HepG2 (cell line): ENCODE data around the gene SEC24B. TPM values are rescaled to one million over a fixed set of nuclear protein-coding genes. Genes with fewer than 3 reads are reported as not detected.
"Not testable (repeated sequence)": the region's sequence is repeated elsewhere in the genome, so short reads cannot be mapped to it uniquely, and the experiment has no call there.

Experiments
- ATAC-seq: fragments of 200-7000 bp; cut with Tn5 transposase; 3 replicates; pipeline ENCODE4 v1.9.1; 2020; ENCODE audit warnings: mild to moderate bottlenecking, moderate library complexity
- BruUV-seq: library from RNA; stranded (reverse); fragments of 400-500 nt; replicated peaks from 2 replicates; lab custom pipeline; 2021; lab: Mats Ljungman, UMichigan
- CTCF ChIA-PET: fragments of 300-600 bp; formaldehyde crosslinking; extraction: SDS; loops from one replicate; lab custom pipeline; 2021; ENCODE audit warnings: low total read pairs, inconsistent platforms, low intra/inter-chr PET ratio; lab: Yijun Ruan, JAX
- POLR2A ChIA-PET: fragments of 350-600 bp; sonication (Branson Sonifier 250); formaldehyde crosslinking; loops from one replicate; lab custom pipeline; 2020; ENCODE audit warnings: antibody characterized with exemption, inconsistent platforms; lab: Yijun Ruan, JAX
- DNase-seq: peaks from one replicate; pipeline ENCODE4 v3.0.0-alpha.2; 2015; ENCODE audit warnings: low spot score
- FAIRE-seq: peaks from 3 replicates; lab custom pipeline; 2011; peaks lifted over from hg19 to GRCh38; lab: Jason Lieb, UNC
- H2AFZ ChIP-seq: one replicate; pipeline ENCODE4 v1.6.1; 2011; ENCODE audit warnings: low read length, inconsistent platforms
- H3K27ac ChIP-seq: fragments of 300-600 bp; 3 replicates; pipeline ENCODE4 v1.8.0; 2011; ENCODE audit warnings: mixed run types, mild to moderate bottlenecking, mixed read lengths, low read length, inconsistent platforms; ENCODE audit not compliant: insufficient read depth; ENCODE audit errors: extremely low read length
- H3K27me3 ChIP-seq, 2 experiments: fragments of 200-600 bp in 1 of 2; 2 replicates in 1 of 2; 3 replicates in 1 of 2; pipeline versions ENCODE4 v1.6.0 to v1.8.0; 2011; ENCODE audit warnings: low read length in 2 of 2, mild to moderate bottlenecking in 2 of 2, moderate library complexity in 2 of 2, inconsistent platforms in 1 of 2; ENCODE audit not compliant: insufficient read depth in 2 of 2, control insufficient read depth in 1 of 2
- H3K36me3 ChIP-seq, 2 experiments: fragments of 200-600 bp in 1 of 2; replicated peaks in 1 of 2; 2 replicates in 1 of 2; 3 replicates in 1 of 2; pipeline versions ENCODE4 v1.5.1 to v1.8.0; 2011; ENCODE audit warnings: low read length in 2 of 2, inconsistent platforms in 1 of 2; ENCODE audit not compliant: insufficient read depth in 2 of 2, control insufficient read depth in 1 of 2
- H3K4me1 ChIP-seq: 2 replicates; pipeline ENCODE4 v1.5.1; 2012; ENCODE audit warnings: low read length, inconsistent platforms; ENCODE audit not compliant: insufficient read depth
- H3K4me2 ChIP-seq: 2 replicates; pipeline ENCODE4 v1.6.0; 2011; ENCODE audit warnings: low read depth, low read length, inconsistent platforms
- H3K4me3 ChIP-seq, 3 experiments: fragments of 200-600 bp in 1 of 3; sonication (generic), shearing (Covaris generic) in 1 of 3; replicated peaks in 1 of 3; 2 replicates each; pipeline ENCODE4 v1.5.1; 2011 to 2016; ENCODE audit warnings: low read length in 3 of 3, inconsistent platforms in 2 of 3, low read depth in 2 of 3, mild to moderate bottlenecking in 2 of 3, control low read depth in 1 of 3, mixed read lengths in 1 of 3; ENCODE audit not compliant: insufficient read depth in 1 of 3
- H3K79me2 ChIP-seq: one replicate; pipeline ENCODE4 v1.6.1; 2011; ENCODE audit warnings: low read length, inconsistent platforms; ENCODE audit not compliant: insufficient read depth
- H3K9ac ChIP-seq: 2 replicates; pipeline ENCODE4 v1.6.0; 2011; ENCODE audit warnings: mild to moderate bottlenecking, low read depth, low read length, inconsistent platforms; ENCODE audit not compliant: insufficient read depth
- H3K9me3 ChIP-seq: 2 replicates; pipeline ENCODE4 v1.5.1; 2012; ENCODE audit warnings: mild to moderate bottlenecking, low read length
- H4K20me1 ChIP-seq: 2 replicates; pipeline ENCODE4 v1.6.0; 2011; ENCODE audit warnings: inconsistent platforms, mild to moderate bottlenecking, low read length, moderate library complexity; ENCODE audit not compliant: insufficient read depth
- ZNF7 ChIP-seq: IDR thresholded peaks from 2 replicates; pipeline ENCODE4 v1.6.1; 2016; ENCODE audit warnings: missing biosample characterization, missing genetic modification reagents
- WGBS: methylation state at CpG from one replicate; pipeline ENCODE4 v1.1.6; 2017; ENCODE audit warnings: low lambda C conversion rate; 5-methylcytosine and 5-hydroxymethylcytosine counted together
- in situ Hi-C: cut with HindIII; loops from 2 replicates; pipeline ENCODE4 v1.10.0; 2017; ENCODE audit warnings: low pct_unique_long_range_greater_than_20kb; ENCODE audit not compliant: extremely low pct_ligation_motif_present
- intact Hi-C: fragments of 100-400 bp; cut with micrococcal nuclease; formaldehyde crosslinking; loops from one replicate; pipeline ENCODE4 v1.10.0; 2022; ENCODE audit not compliant: unreplicated experiment
- polyA plus RNA-seq, 8 experiments: library from polyadenylated mRNA; depleted of rRNA in 3 of 8; stranded (reverse) in 7 of 8; unstranded in 1 of 8; fragments of >200 nt; fragmentation: Illumina TruSeq in 4 of 8; extraction: Trizol in 4 of 8; gene quantifications; 2 replicates each; pipeline versions ENCODE4 v1.2.1 to v1.2.3, GENCODE V29; 2011 to 2016; ENCODE audit warnings: low read depth in 4 of 8, missing spikeins in 1 of 8, mixed read lengths in 1 of 8; ENCODE audit not compliant: insufficient read depth in 1 of 8
- total RNA-seq, 5 experiments: library from RNA; depleted of rRNA; stranded (reverse); fragments of >200 nt; fragmentation: Illumina TruSeq; extraction: Trizol; gene quantifications; 2 replicates each; pipeline ENCODE4 v1.2.3, GENCODE V29; 2016; ENCODE audit warnings: low read depth in 1 of 5
- TF ChIP-seq, protein P1 (sequence below): sonication (generic); formaldehyde crosslinking; IDR thresholded peaks from 2 replicates; pipeline ENCODE4 v1.4.0; 2020; ENCODE audit warnings: mild to moderate bottlenecking, missing genetic modification reagents

Gene SEC24B
- total and polyA plus RNA-seq, 2 of the 13 experiments (the other 11 are each of a cell fraction or from before 2014, with no cell fraction given): 14.6 to 39.0 TPM

DNA sequence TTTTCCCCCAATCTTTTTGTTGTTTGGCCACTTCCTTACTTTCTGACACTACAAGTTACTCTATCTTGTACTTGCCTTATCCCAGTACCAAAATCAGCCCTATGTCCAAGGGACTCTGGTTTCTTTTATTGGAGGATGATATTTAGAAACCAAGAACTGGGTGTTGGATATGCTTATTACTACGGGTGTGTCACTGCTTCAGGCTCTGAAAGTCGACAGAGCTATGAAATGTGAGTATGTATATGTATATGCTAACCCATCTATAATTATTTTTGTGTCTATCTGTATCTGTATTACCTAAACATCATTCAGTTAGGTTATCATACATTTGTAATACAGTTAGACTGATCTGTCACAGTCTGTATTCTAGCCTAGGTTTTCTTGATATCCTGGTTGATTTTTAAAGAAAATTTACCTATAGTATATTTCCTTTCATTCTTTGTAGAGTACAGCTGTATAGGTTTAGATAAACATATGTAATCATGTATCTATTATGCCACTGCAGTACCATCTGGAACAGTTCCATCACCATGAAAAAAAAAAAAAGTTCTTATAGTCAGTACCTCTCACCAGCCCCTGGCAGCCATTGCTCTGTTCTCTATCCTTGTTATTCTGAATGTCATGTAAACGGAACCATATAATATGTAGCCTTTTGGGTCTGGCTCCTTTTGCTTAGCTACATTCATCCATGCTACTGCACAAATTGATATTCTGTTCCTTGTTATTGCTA is 18.1 kb downstream of the SEC24B start:
- ChIA-PET POLR2A (no interaction called here), CTCF (no interaction called here)
- Histone ChIP-seq H3K4me1 (no peaks in the 10 kb centered on the region), H3K27ac (no peak overlapping the region), H4K20me1 (peaks cover 8% of the 10 kb centered on the region; the same call in 1 of the 2 replicates), H3K9me3 (no peaks in the 10 kb centered on the region), H3K4me2 (no peak overlapping the region), H3K4me3 (no peak overlapping the region), H3K79me2 (peaks cover 73% of the 10 kb centered on the region), H3K36me3 (peaks cover 7 to 21% of the 10 kb centered on the region in 2 experiments; a peak in 4 of 5 replicates), H2AFZ (no peak overlapping the region), H3K27me3 (no peaks in the 10 kb centered on the region; a peak in 1 of 5 replicates), H3K9ac (no peak overlapping the region)
- BruUV-seq: no TSS peak
- WGBS: 97% methylated on average over 3 of the region's 3 CpGs
- DNase-seq (no peak), ATAC-seq (no peak), FAIRE-seq (no peak)
- peak; percentile 29; the same call in 1 of the 2 replicates for TF ChIP-seq ZNF7 (CRISPR knock-in tag)
- TF ChIP-seq, protein P1, sequence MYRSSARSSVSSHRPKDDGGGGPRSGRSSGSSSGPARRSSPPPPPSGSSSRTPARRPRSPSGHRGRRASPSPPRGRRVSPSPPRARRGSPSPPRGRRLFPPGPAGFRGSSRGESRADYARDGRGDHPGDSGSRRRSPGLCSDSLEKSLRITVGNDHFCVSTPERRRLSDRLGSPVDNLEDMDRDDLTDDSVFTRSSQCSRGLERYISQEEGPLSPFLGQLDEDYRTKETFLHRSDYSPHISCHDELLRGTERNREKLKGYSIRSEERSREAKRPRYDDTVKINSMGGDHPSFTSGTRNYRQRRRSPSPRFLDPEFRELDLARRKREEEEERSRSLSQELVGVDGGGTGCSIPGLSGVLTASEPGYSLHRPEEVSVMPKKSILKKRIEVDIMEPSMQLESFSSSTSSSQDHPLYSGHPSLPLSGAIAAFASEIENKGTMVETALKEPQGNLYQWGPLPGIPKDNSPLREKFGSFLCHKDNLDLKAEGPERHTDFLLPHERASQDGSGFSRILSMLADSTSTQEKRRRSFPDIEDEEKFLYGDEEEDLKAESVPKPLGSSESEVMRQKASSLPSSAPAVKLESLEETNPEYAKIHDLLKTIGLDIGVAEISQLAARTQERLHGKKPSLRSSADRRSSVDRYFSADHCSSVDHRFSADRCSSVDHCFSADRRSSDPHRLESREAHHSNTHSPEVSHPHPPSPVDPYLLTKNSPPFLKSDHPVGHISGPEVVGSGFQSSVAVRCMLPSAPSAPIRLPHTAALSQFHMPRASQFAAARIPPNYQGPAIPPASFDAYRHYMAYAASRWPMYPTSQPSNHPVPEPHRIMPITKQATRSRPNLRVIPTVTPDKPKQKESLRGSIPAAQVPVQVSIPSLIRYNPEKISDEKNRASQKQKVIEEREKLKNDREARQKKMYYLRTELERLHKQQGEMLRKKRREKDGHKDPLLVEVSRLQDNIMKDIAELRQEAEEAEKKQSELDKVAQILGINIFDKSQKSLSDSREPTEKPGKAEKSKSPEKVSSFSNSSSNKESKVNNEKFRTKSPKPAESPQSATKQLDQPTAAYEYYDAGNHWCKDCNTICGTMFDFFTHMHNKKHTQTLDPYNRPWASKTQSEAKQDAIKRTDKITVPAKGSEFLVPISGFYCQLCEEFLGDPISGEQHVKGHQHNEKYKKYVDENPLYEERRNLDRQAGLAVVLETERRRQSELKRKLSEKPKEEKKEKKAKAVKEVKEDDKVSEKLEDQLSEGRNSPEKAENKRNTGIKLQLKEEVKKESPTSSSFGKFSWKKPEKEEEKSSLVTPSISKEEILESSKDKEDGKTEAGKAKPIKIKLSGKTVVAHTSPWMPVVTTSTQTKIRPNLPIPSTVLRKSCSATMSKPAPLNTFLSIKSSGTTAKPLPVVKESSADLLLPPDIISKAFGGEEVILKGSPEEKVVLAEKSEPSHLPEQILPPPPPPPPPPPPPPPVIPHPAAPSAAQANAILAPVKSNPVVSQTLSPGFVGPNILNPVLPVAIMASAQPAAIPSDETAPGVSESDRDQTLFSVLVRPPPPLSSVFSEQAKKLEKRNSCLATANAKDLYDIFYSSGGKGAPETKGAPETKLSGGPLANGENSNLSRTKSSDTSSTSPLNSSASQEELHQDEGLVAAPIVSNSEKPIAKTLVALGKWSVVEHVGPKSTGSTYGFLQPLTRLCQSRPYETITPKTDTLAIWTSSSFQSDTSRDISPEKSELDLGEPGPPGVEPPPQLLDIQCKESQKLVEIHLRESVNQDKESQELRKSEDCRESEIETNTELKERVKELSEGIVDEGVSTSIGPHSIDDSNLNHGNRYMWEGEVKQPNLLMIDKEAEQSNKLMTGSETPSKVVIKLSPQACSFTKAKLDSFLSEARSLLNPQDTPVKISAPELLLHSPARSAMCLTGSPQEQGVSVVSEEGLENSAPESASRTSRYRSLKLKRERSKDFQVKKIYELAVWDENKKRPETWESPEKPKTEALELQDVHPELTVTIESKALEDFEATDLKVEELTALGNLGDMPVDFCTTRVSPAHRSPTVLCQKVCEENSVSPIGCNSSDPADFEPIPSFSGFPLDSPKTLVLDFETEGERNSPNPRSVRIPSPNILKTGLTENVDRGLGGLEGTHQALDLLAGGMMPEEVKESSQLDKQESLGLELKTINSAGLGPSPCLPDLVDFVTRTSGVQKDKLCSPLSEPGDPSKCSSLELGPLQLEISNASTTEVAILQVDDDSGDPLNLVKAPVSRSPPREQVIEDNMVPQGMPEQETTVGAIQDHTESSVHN: no peak
- intact Hi-C loops: no loop called here
- in situ Hi-C loops: no loop called here

DNA sequence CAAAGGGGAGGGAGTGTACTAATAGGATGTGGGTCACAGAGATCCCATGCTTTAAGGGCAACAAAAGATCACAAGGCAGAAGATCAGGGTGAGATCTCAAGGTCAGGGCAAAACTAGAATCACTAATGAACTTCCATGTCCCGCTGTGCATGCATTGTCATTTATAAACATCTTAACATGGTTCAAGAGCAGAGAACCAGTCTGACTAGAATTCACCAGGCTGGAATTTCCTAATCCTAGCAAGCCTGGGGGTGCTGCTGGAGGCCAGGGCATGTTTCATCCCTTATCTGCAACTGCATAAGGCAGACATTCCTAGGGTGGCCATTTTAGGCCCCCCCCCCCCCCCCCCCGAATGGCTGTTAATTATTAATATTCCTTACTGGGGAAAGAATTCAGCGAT is 19.5 kb downstream of the SEC24B start:
- POLR2A ChIA-PET, H3K27ac ChIP-seq, in situ Hi-C loops, ATAC-seq, FAIRE-seq, H3K9me3 ChIP-seq, H3K4me2 ChIP-seq, H2AFZ ChIP-seq, H3K27me3 ChIP-seq, H3K9ac ChIP-seq, H3K4me1 ChIP-seq, BruUV-seq, CTCF ChIA-PET, intact Hi-C loops, H3K4me3 ChIP-seq, DNase-seq: not testable (repeated sequence)
- Histone ChIP-seq H3K36me3 (peaks cover 6 to 21% of the 10 kb centered on the region in 2 experiments; a peak in 4 of 5 replicates), H4K20me1 (peaks cover 21% of the 10 kb centered on the region), H3K79me2 (peaks cover 72% of the 10 kb centered on the region)
- 94% methylated on average over 3 of the region's 3 CpGs for WGBS
